Measurements from ENCODE around the gene PRKAG2.

The PRKAG2 gene

GRCh38 chr7:151776446-151776845 lies 100.5 kb downstream of the PRKAG2 start:
- no peaks in the 10 kb centered on the region for H3K4me1 ChIP-seq (ENCODE audit: control insufficient read depth in 1 of 2, insufficient read depth in 2 of 2, low read length in 2 of 2)

GRCh38 chr7:151775547-151776443 lies 101.1 kb downstream of the PRKAG2 start:
- H3K27me3 ChIP-seq (ENCODE audit: control insufficient read depth in 1 of 2, insufficient read depth in 2 of 2, low read length in 2 of 2): no peaks in the 10 kb centered on the region
- H3K4me1 ChIP-seq (ENCODE audit: control insufficient read depth in 1 of 2, insufficient read depth in 2 of 2, low read length in 2 of 2): no peaks in the 10 kb centered on the region
- no peak overlapping the region for H3K9ac ChIP-seq (ENCODE audit: low read depth in 1 of 2, low read length in 2 of 2)
- peaks cover 12 to 21% of the 10 kb centered on the region in 2 donors for H3K36me3 ChIP-seq (ENCODE audit: control insufficient read depth in 1 of 2, insufficient read depth in 2 of 2, low read length in 2 of 2)
- no peaks in the 10 kb centered on the region for H3K9me3 ChIP-seq (ENCODE audit: control insufficient read depth in 1 of 2, low read length in 2 of 2)
- H3K4me3 ChIP-seq (ENCODE audit: low read depth in 1 of 2, low read length in 2 of 2): no peak overlapping the region
- no peak overlapping the region for H3K27ac ChIP-seq (ENCODE audit: low read depth, low read length)

More at GRCh38 chr7:151776446-151776845, 100.5 kb downstream of the PRKAG2 start:
- no peak overlapping the region for H3K9ac ChIP-seq (ENCODE audit: low read depth in 1 of 2, low read length in 2 of 2)
- no peak overlapping the region for H3K4me3 ChIP-seq (ENCODE audit: low read depth in 1 of 2, low read length in 2 of 2)
- H3K27me3 ChIP-seq (ENCODE audit: control insufficient read depth in 1 of 2, insufficient read depth in 2 of 2, low read length in 2 of 2): no peaks in the 10 kb centered on the region
- no peaks in the 10 kb centered on the region for H3K9me3 ChIP-seq (ENCODE audit: control insufficient read depth in 1 of 2, low read length in 2 of 2)
- peaks cover 12 to 21% of the 10 kb centered on the region in 2 donors for H3K36me3 ChIP-seq (ENCODE audit: control insufficient read depth in 1 of 2, insufficient read depth in 2 of 2, low read length in 2 of 2)
- no peak overlapping the region for H3K27ac ChIP-seq (ENCODE audit: low read depth, low read length)

GRCh38 chr7:151774951-151775350 lies 102.0 kb downstream of the PRKAG2 start:
- H3K36me3 ChIP-seq (ENCODE audit: control insufficient read depth in 1 of 2, insufficient read depth in 2 of 2, low read length in 2 of 2): peaks cover 4 to 18% of the 10 kb centered on the region in 2 donors
- H3K9me3 ChIP-seq (ENCODE audit: control insufficient read depth in 1 of 2, low read length in 2 of 2): no peaks in the 10 kb centered on the region
- no peak overlapping the region for H3K9ac ChIP-seq (ENCODE audit: low read depth in 1 of 2, low read length in 2 of 2)
- H3K4me1 ChIP-seq (ENCODE audit: control insufficient read depth in 1 of 2, insufficient read depth in 2 of 2, low read length in 2 of 2): no peaks in the 10 kb centered on the region
- H3K27me3 ChIP-seq (ENCODE audit: control insufficient read depth in 1 of 2, insufficient read depth in 2 of 2, low read length in 2 of 2): no peaks in the 10 kb centered on the region
- no peak overlapping the region for H3K4me3 ChIP-seq (ENCODE audit: low read depth in 1 of 2, low read length in 2 of 2)
- H3K27ac ChIP-seq (ENCODE audit: low read depth, low read length): no peak overlapping the region

GRCh38 chr7:151773797-151774196 lies 103.1 kb downstream of the PRKAG2 start:
- H3K9ac ChIP-seq (ENCODE audit: low read depth in 1 of 2, low read length in 2 of 2): no peak overlapping the region
- H3K4me3 ChIP-seq (ENCODE audit: low read depth in 1 of 2, low read length in 2 of 2): no peak overlapping the region
- no peak overlapping the region for H3K27ac ChIP-seq (ENCODE audit: low read depth, low read length)
- no peaks in the 10 kb centered on the region for H3K4me1 ChIP-seq (ENCODE audit: control insufficient read depth in 1 of 2, insufficient read depth in 2 of 2, low read length in 2 of 2)
- H3K9me3 ChIP-seq (ENCODE audit: control insufficient read depth in 1 of 2, low read length in 2 of 2): no peaks in the 10 kb centered on the region
- no peaks in the 10 kb centered on the region for H3K27me3 ChIP-seq (ENCODE audit: control insufficient read depth in 1 of 2, insufficient read depth in 2 of 2, low read length in 2 of 2)
- H3K36me3 ChIP-seq (ENCODE audit: control insufficient read depth in 1 of 2, insufficient read depth in 2 of 2, low read length in 2 of 2): peaks cover 0 to 19% of the 10 kb centered on the region in 2 donors

GRCh38 chr7:151770232-151770631 lies 106.7 kb downstream of the PRKAG2 start:
- H3K9me3 ChIP-seq (ENCODE audit: control insufficient read depth in 1 of 2, low read length in 2 of 2): no peaks in the 10 kb centered on the region
- H3K36me3 ChIP-seq (ENCODE audit: control insufficient read depth in 1 of 2, insufficient read depth in 2 of 2, low read length in 2 of 2): peaks cover 3 to 20% of the 10 kb centered on the region in 2 donors
- H3K27ac ChIP-seq (ENCODE audit: low read depth, low read length): no peak overlapping the region
- no peaks in the 10 kb centered on the region for H3K27me3 ChIP-seq (ENCODE audit: control insufficient read depth in 1 of 2, insufficient read depth in 2 of 2, low read length in 2 of 2)
- no peak overlapping the region for H3K4me3 ChIP-seq (ENCODE audit: low read depth in 1 of 2, low read length in 2 of 2)
- H3K9ac ChIP-seq (ENCODE audit: low read depth in 1 of 2, low read length in 2 of 2): no peak overlapping the region
- H3K4me1 ChIP-seq (ENCODE audit: control insufficient read depth in 1 of 2, insufficient read depth in 2 of 2, low read length in 2 of 2): no peaks in the 10 kb centered on the region

GRCh38 chr7:151769188-151769821 lies 107.6 kb downstream of the PRKAG2 start:
- no peak overlapping the region for H3K9ac ChIP-seq (ENCODE audit: low read depth in 1 of 2, low read length in 2 of 2)
- H3K27ac ChIP-seq (ENCODE audit: low read depth, low read length): no peak overlapping the region
- no peaks in the 10 kb centered on the region for H3K27me3 ChIP-seq (ENCODE audit: control insufficient read depth in 1 of 2, insufficient read depth in 2 of 2, low read length in 2 of 2)
- H3K4me3 ChIP-seq (ENCODE audit: low read depth in 1 of 2, low read length in 2 of 2): no peak overlapping the region
- no peaks in the 10 kb centered on the region for H3K4me1 ChIP-seq (ENCODE audit: control insufficient read depth in 1 of 2, insufficient read depth in 2 of 2, low read length in 2 of 2)
- H3K9me3 ChIP-seq (ENCODE audit: control insufficient read depth in 1 of 2, low read length in 2 of 2): no peaks in the 10 kb centered on the region
- peaks cover 3 to 14% of the 10 kb centered on the region in 2 donors for H3K36me3 ChIP-seq (ENCODE audit: control insufficient read depth in 1 of 2, insufficient read depth in 2 of 2, low read length in 2 of 2)

- no peak overlapping the region for H3K4me3 ChIP-seq (ENCODE audit: low read depth in 1 of 2, low read length in 2 of 2)
- no peak overlapping the region for H3K27ac ChIP-seq (ENCODE audit: low read depth, low read length)
- H3K9me3 ChIP-seq (ENCODE audit: control insufficient read depth in 1 of 2, low read length in 2 of 2): no peaks in the 10 kb centered on the region
- no peaks in the 10 kb centered on the region for H3K4me1 ChIP-seq (ENCODE audit: control insufficient read depth in 1 of 2, insufficient read depth in 2 of 2, low read length in 2 of 2)
- peaks cover 3 to 14% of the 10 kb centered on the region in 2 donors for H3K36me3 ChIP-seq (ENCODE audit: control insufficient read depth in 1 of 2, insufficient read depth in 2 of 2, low read length in 2 of 2)
- H3K9ac ChIP-seq (ENCODE audit: low read depth in 1 of 2, low read length in 2 of 2): no peak overlapping the region
- H3K27me3 ChIP-seq (ENCODE audit: control insufficient read depth in 1 of 2, insufficient read depth in 2 of 2, low read length in 2 of 2): no peaks in the 10 kb centered on the region
Observed at GRCh38 chr7:151768805-151769187, 108.1 kb downstream of the PRKAG2 start.

GRCh38 chr7:151767557-151767956 lies 109.4 kb downstream of the PRKAG2 start:
- H3K4me3 ChIP-seq (ENCODE audit: low read depth in 1 of 2, low read length in 2 of 2): no peak overlapping the region
- H3K9ac ChIP-seq (ENCODE audit: low read depth in 1 of 2, low read length in 2 of 2): no peak overlapping the region
- H3K9me3 ChIP-seq (ENCODE audit: control insufficient read depth in 1 of 2, low read length in 2 of 2): no peaks in the 10 kb centered on the region
- no peaks in the 10 kb centered on the region for H3K27me3 ChIP-seq (ENCODE audit: control insufficient read depth in 1 of 2, insufficient read depth in 2 of 2, low read length in 2 of 2)
- H3K27ac ChIP-seq (ENCODE audit: low read depth, low read length): no peak overlapping the region
- H3K36me3 ChIP-seq (ENCODE audit: control insufficient read depth in 1 of 2, insufficient read depth in 2 of 2, low read length in 2 of 2): peaks cover 3 to 19% of the 10 kb centered on the region in 2 donors
- no peaks in the 10 kb centered on the region for H3K4me1 ChIP-seq (ENCODE audit: control insufficient read depth in 1 of 2, insufficient read depth in 2 of 2, low read length in 2 of 2)

- Histone ChIP-seq H3K4me1 (ENCODE audit: control insufficient read depth in 1 of 2, insufficient read depth in 2 of 2, low read length in 2 of 2) (peaks cover 4% of the 10 kb centered on the region in 2 donors), H3K27me3 (ENCODE audit: control insufficient read depth in 1 of 2, insufficient read depth in 2 of 2, low read length in 2 of 2) (no peaks in the 10 kb centered on the region), H3K4me3 (ENCODE audit: low read depth in 1 of 2, low read length in 2 of 2) (no peak overlapping the region), H3K9ac (ENCODE audit: low read depth in 1 of 2, low read length in 2 of 2) (no peak overlapping the region), H3K36me3 (ENCODE audit: control insufficient read depth in 1 of 2, insufficient read depth in 2 of 2, low read length in 2 of 2) (peaks cover 3 to 15% of the 10 kb centered on the region in 2 donors), H3K9me3 (ENCODE audit: control insufficient read depth in 1 of 2, low read length in 2 of 2) (no peaks in the 10 kb centered on the region), H3K27ac (ENCODE audit: low read depth, low read length) (no peak overlapping the region)
Observed at GRCh38 chr7:151764056-151764920, 112.6 kb downstream of the PRKAG2 start.

Measured in duodenal mucosa (tissue), 2 donors.